ENCODE results near the gene SLC13A2.

GRCh38 chr17:28530250-28530649, 56.8 kb downstream of the SLC13A2 start:
- no peak for TF ChIP-seq CTCF (conservative IDR thresholded peaks at IDR 0.05; ENCODE audit: low read length)
- no peak for TF ChIP-seq EZH2phosphoT487 (IDR thresholded peaks at IDR 0.05; ENCODE audit: borderline replicate concordance)

All from Loucy (cell line).